Measurements from ENCODE around the gene TNFRSF13B.

TNFRSF13B gene

GRCh38 chr17:16939606-16940115 is 32.3 kb downstream of the TNFRSF13B start:
- no peak overlapping the region for H3K27ac ChIP-seq
- no peak for TF ChIP-seq ZFX (IDR thresholded peaks at IDR 0.05; ENCODE audit: borderline replicate concordance)
- no peak for TF ChIP-seq CTCF (IDR thresholded peaks at IDR 0.05)

- no peak overlapping the region for H3K27ac ChIP-seq
- TF ChIP-seq CTCF (IDR thresholded peaks at IDR 0.05) (no peak), ZFX (IDR thresholded peaks at IDR 0.05; ENCODE audit: borderline replicate concordance) (no peak)
Observed at GRCh38 chr17:16939208-16939576, 32.7 kb downstream of the TNFRSF13B start.

GRCh38 chr17:16938496-16939207 is 33.3 kb downstream of the TNFRSF13B start:
- no peak for TF ChIP-seq CTCF (IDR thresholded peaks at IDR 0.05)
- TF ChIP-seq ZFX (IDR thresholded peaks at IDR 0.05; ENCODE audit: borderline replicate concordance), result no peak
- no peak overlapping the region for H3K27ac ChIP-seq

GRCh38 chr17:16938031-16938430 is 33.9 kb downstream of the TNFRSF13B start:
- TF ChIP-seq ZFX (IDR thresholded peaks at IDR 0.05; ENCODE audit: borderline replicate concordance) (no peak), CTCF (IDR thresholded peaks at IDR 0.05) (no peak)
- H3K27ac ChIP-seq, result no peak overlapping the region

- TF ChIP-seq ZFX (IDR thresholded peaks at IDR 0.05; ENCODE audit: borderline replicate concordance) (no peak), CTCF (IDR thresholded peaks at IDR 0.05) (no peak)
- no peak overlapping the region for H3K27ac ChIP-seq
Observed at GRCh38 chr17:16937431-16937830, 34.5 kb downstream of the TNFRSF13B start.

GRCh38 chr17:16936536-16937310 is 35.2 kb downstream of the TNFRSF13B start:
- H3K27ac ChIP-seq, result no peak overlapping the region
- no peak for TF ChIP-seq ZFX (IDR thresholded peaks at IDR 0.05; ENCODE audit: borderline replicate concordance)

GRCh38 chr17:16935786-16936185 is 36.1 kb downstream of the TNFRSF13B start:
- TF ChIP-seq ZFX (IDR thresholded peaks at IDR 0.05; ENCODE audit: borderline replicate concordance) (no peak), CTCF (IDR thresholded peaks at IDR 0.05) (no peak)
- no peak overlapping the region for H3K27ac ChIP-seq

Measured in 22Rv1 (cell line).